PC-9 (cell line): Measurements from ENCODE around the gene FSIP2.

Experiments
- CTCF ChIP-seq: fragments of 200-600 bp; sonication (generic); conservative IDR thresholded peaks from 2 replicates; pipeline ENCODE4 v1.6.1; 2017; ENCODE audit warnings: mixed run types, antibody characterized with exemption, mild to moderate bottlenecking, moderate library complexity
- EZH2 ChIP-seq: fragments of 200-600 bp; sonication (generic); IDR thresholded peaks from 2 replicates; pipeline ENCODE4 v1.8.0; 2017; ENCODE audit warnings: antibody characterized with exemption, low read depth

- no peak for TF ChIP-seq EZH2
- no peak for TF ChIP-seq CTCF
Observed at GRCh38 chr2:185689906-185690539, 48.6 kb upstream of the FSIP2 start.
